DOHH2 (cell line): ENCODE data around the gene SSNA1.

ENCODE experiments used
- H3F3A ChIP-seq: fragments of 200-600 bp; sonication (generic), shearing (Covaris generic); 2 replicates; pipeline ENCODE4 v1.6.0; 2016; ENCODE audit warnings: antibody characterized with exemption, mild to moderate bottlenecking; ENCODE audit not compliant: control insufficient read depth, insufficient read depth
- H3K27ac ChIP-seq: fragments of 200-600 bp; sonication (generic); 2 replicates; pipeline ENCODE4 v1.5.1; 2014; ENCODE audit warnings: low read depth, mild to moderate bottlenecking, low read length, moderate library complexity
- H3K27me3 ChIP-seq: fragments of 200-600 bp; sonication (generic); 2 replicates; pipeline ENCODE4 v1.6.1; 2014; ENCODE audit warnings: mild to moderate bottlenecking, low read length, mixed read lengths; ENCODE audit not compliant: control insufficient read depth
- H3K36me3 ChIP-seq: fragments of 200-600 bp; sonication (generic); 2 replicates; pipeline ENCODE4 v1.6.1; 2014; ENCODE audit warnings: mild to moderate bottlenecking, low read length, moderate library complexity, mixed read lengths; ENCODE audit not compliant: control insufficient read depth
- H3K4me1 ChIP-seq: fragments of 200-600 bp; sonication (generic); 2 replicates; pipeline ENCODE4 v1.6.1; 2014; ENCODE audit warnings: mild to moderate bottlenecking, low read length, mixed read lengths; ENCODE audit not compliant: control insufficient read depth
- H3K4me2 ChIP-seq: fragments of 200-600 bp; sonication (generic); 2 replicates; pipeline ENCODE4 v1.6.0; 2014; ENCODE audit warnings: mild to moderate bottlenecking, low read length, moderate library complexity
- H3K4me3 ChIP-seq: fragments of 200-600 bp; sonication (generic); 2 replicates; pipeline ENCODE4 v1.5.1; 2014; ENCODE audit warnings: mild to moderate bottlenecking, low read length, mixed read lengths
- H3K79me2 ChIP-seq: fragments of 200-600 bp; sonication (generic); 2 replicates; pipeline ENCODE4 v1.6.1; 2014; ENCODE audit warnings: mild to moderate bottlenecking, low read length, mixed read lengths; ENCODE audit not compliant: control insufficient read depth
- H3K9me2 ChIP-seq: fragments of 200-600 bp; sonication (generic); replicated peaks from 2 replicates; pipeline ENCODE4 v1.6.1; 2014; ENCODE audit warnings: mild to moderate bottlenecking, low read length, mixed read lengths; ENCODE audit not compliant: control insufficient read depth
- H3K9me3 ChIP-seq: fragments of 200-600 bp; sonication (generic); 2 replicates; pipeline ENCODE4 v1.6.1; 2014; ENCODE audit warnings: antibody characterized with exemption, low read length, mixed read lengths; ENCODE audit not compliant: control insufficient read depth, insufficient read depth
- H4K20me1 ChIP-seq: fragments of 200-600 bp; sonication (generic); 2 replicates; pipeline ENCODE4 v1.6.0; 2014; ENCODE audit warnings: low read depth, mild to moderate bottlenecking, antibody characterized with exemption, low read length, moderate library complexity; ENCODE audit not compliant: control insufficient read depth, insufficient read depth
- EZH2phosphoT487 ChIP-seq: fragments of 200-600 bp; sonication (generic); IDR thresholded peaks from 2 replicates; pipeline ENCODE4 v1.6.1; 2017; ENCODE audit warnings: borderline replicate concordance, mild to moderate bottlenecking, antibody characterized with exemption, low read length, moderate library complexity, mixed read lengths
- TF ChIP-seq, protein P1 (sequence below): fragments of 200-600 bp; sonication (generic); IDR thresholded peaks from one replicate; pipeline ENCODE4 v1.5.1; 2014; ENCODE audit warnings: antibody characterized with exemption, mild to moderate bottlenecking, low read depth, low read length; ENCODE audit not compliant: poor library complexity, severe bottlenecking

The SSNA1 gene, protein sequence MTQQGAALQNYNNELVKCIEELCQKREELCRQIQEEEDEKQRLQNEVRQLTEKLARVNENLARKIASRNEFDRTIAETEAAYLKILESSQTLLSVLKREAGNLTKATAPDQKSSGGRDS

GRCh38 chr9:137188490-137189296 is at the start of gene SSNA1, which contains the start of gene ANAPC2:
SSNA1 (plus strand) TSS chr9:137188676; CDS start chr9:137188727, 51 bp downstream.
ANAPC2 (minus strand) TSS chr9:137188560; CDS start chr9:137188532, 28 bp downstream.
- H3K4me2 ChIP-seq = peak within 1 kb of the TSS; percentile 72
- H4K20me1 ChIP-seq = no peaks in the 10 kb centered on the region
- peaks cover 52% of the 10 kb centered on the region for H3K36me3 ChIP-seq
- H3K79me2 ChIP-seq = peaks cover 59% of the 10 kb centered on the region
- TF ChIP-seq, protein P1, sequence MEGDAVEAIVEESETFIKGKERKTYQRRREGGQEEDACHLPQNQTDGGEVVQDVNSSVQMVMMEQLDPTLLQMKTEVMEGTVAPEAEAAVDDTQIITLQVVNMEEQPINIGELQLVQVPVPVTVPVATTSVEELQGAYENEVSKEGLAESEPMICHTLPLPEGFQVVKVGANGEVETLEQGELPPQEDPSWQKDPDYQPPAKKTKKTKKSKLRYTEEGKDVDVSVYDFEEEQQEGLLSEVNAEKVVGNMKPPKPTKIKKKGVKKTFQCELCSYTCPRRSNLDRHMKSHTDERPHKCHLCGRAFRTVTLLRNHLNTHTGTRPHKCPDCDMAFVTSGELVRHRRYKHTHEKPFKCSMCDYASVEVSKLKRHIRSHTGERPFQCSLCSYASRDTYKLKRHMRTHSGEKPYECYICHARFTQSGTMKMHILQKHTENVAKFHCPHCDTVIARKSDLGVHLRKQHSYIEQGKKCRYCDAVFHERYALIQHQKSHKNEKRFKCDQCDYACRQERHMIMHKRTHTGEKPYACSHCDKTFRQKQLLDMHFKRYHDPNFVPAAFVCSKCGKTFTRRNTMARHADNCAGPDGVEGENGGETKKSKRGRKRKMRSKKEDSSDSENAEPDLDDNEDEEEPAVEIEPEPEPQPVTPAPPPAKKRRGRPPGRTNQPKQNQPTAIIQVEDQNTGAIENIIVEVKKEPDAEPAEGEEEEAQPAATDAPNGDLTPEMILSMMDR = peak; percentile 70
- TF ChIP-seq EZH2phosphoT487 = no peak
- H3F3A ChIP-seq = no peaks in the 10 kb centered on the region
- H3K9me3 ChIP-seq = no peaks in the 10 kb centered on the region
- peak within 1 kb of the TSS; percentile 83 for H3K27ac ChIP-seq
- H3K4me3 ChIP-seq = peak within 1 kb of the TSS; percentile 95
- no peaks in the 10 kb centered on the region for H3K27me3 ChIP-seq
- H3K4me1 ChIP-seq = peaks cover 29% of the 10 kb centered on the region
- no peaks in the 10 kb centered on the region for H3K9me2 ChIP-seq

GRCh38 chr9:137138722-137139467 is 49.6 kb upstream of the SSNA1 start, which contains the start of gene GRIN1:
GRIN1 (plus strand) TSS chr9:137139154; CDS start chr9:137139487, 333 bp downstream.
- Histone ChIP-seq H3K27ac (no peak within 1 kb of the TSS), H4K20me1 (no peaks in the 10 kb centered on the region), H3K79me2 (no peaks in the 10 kb centered on the region), H3K4me2 (0 out of 2 replicates have a peak within 1 kb of the TSS, but pooled peaks have one; percentile 4), H3K36me3 (no peaks in the 10 kb centered on the region), H3K27me3 (peaks cover 32% of the 10 kb centered on the region), H3F3A (no peaks in the 10 kb centered on the region), H3K9me2 (no peaks in the 10 kb centered on the region), H3K4me1 (peaks cover 21% of the 10 kb centered on the region), H3K9me3 (no peaks in the 10 kb centered on the region), H3K4me3 (no peak within 1 kb of the TSS)
- TF ChIP-seq EZH2phosphoT487 = no peak
- TF ChIP-seq, protein P1 = no peak

- Histone ChIP-seq H3K27ac (no peak overlapping the region), H3K9me2 (no peaks in the 10 kb centered on the region), H3K4me2 (no peak overlapping the region)
Measured at GRCh38 chr9:137139468-137140150, 48.9 kb upstream of the SSNA1 start.

More at GRCh38 chr9:137139468-137140150, 48.9 kb upstream of the SSNA1 start:
- TF ChIP-seq, protein P1 = no peak
- TF ChIP-seq EZH2phosphoT487 = no peak
- Histone ChIP-seq H3K79me2 (no peaks in the 10 kb centered on the region), H3K4me1 (peaks cover 21% of the 10 kb centered on the region), H3K4me3 (no peak overlapping the region), H3K9me3 (no peaks in the 10 kb centered on the region), H3K36me3 (no peaks in the 10 kb centered on the region), H4K20me1 (no peaks in the 10 kb centered on the region), H3F3A (no peaks in the 10 kb centered on the region), H3K27me3 (peaks cover 34% of the 10 kb centered on the region)
